GM12873 (cell line): ENCODE results near the gene MRAP.

Source experiments
- CTCF ChIP-seq: IDR thresholded peaks from 2 replicates; pipeline ENCODE4 v1.5.1; 2012; ENCODE audit warnings: low read depth, mild to moderate bottlenecking, moderate library complexity, low read length, control low read depth; ENCODE audit not compliant: insufficient read depth; ENCODE audit errors: missing control alignments

Gene MRAP

GRCh38 chr21:32308696-32309095 lies 10.0 kb downstream of the MRAP start:
- TF ChIP-seq CTCF = no peak

- TF ChIP-seq CTCF = no peak
These were observed 11.3 kb downstream of the MRAP start for GRCh38 chr21:32309906-32310460.

GRCh38 chr21:32311621-32312020 lies 13.0 kb downstream of the MRAP start:
- no peak for TF ChIP-seq CTCF

- TF ChIP-seq CTCF = no peak
These were observed 13.7 kb downstream of the MRAP start for GRCh38 chr21:32312326-32312725.

GRCh38 chr21:32312976-32313375 lies 14.3 kb downstream of the MRAP start:
- TF ChIP-seq CTCF = no peak

GRCh38 chr21:32314806-32315205 lies 16.2 kb downstream of the MRAP start:
- no peak for TF ChIP-seq CTCF

GRCh38 chr21:32315511-32316281 lies 17.0 kb downstream of the MRAP start:
- no peak for TF ChIP-seq CTCF
